ENCODE results near the gene ZFP36L2. TPM values are rescaled to one million over a fixed set of nuclear protein-coding genes. Genes with fewer than 3 reads are reported as not detected.

The ZFP36L2 gene
- total and polyA plus RNA-seq, 9 of the 15 experiments (the other 6 are each of a cell fraction or from before 2014, with no cell fraction given): 4.1 to 60.6 (median 20.3) TPM

DNA sequence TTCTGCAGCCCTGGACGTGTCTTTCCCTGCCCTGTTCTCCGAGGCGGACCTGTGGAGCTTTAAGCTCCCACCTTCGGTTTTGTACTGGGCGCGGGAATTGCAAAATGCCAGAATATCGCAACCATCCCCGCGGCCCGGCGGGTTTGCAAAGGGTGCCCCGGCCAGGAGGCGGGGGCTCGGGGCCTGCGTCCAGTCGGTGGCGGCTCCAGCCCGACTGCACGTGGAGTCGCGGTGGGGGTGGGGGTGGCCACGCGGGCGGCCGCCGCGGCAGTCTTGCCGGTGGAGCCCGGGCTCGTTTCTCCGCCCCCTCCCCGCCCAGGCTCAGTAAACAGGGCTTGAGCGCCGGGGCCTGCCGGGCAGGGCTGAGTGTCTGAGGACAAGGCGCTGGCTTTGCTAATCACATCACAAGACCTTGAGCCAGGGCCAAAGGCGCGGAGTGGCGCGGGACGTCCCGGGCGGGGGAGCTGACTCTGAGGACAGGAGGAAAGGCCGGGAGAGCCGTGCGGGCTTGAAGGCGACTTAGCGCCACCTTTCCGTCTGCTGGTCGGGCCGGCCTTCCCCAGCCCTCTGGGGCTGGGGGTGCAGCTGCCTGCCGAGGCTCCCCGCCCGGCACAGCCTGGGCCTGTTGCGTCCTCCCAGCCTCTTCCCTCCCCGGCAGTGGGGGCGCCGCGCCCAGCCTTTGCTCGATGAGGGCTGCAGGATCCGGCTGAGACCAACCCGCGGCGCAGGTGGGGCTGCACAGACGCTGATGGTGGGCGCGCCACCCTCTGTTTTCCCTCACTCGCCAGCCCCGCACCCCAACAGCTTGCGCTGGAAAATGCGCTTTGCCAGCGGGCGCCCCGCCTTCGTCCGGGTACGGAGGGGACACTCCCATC, 786 bp upstream of the ZFP36L2 start (continued):
- peak; percentile 93 for TF ChIP-seq HMGN3 (IDR thresholded peaks at IDR 0.05; ENCODE audit: borderline replicate concordance, extremely low read depth, insufficient read length, low read depth, low read length)
- TF ChIP-seq TARDBP (IDR thresholded peaks at IDR 0.05): peak; percentile 73
- TF ChIP-seq ZBTB40 (IDR thresholded peaks at IDR 0.05): no peak; the same call in 1 of the 2 replicates
- TF ChIP-seq ZBTB40 (CRISPR knock-in tag; IDR thresholded peaks at IDR 0.05): no peak
- no peak for TF ChIP-seq COPS2 (conservative IDR thresholded peaks at IDR 0.05)
- TF ChIP-seq ZNF134 (CRISPR knock-in tag; conservative IDR thresholded peaks at IDR 0.05): no peak
- no peak for TF ChIP-seq MEF2A (IDR thresholded peaks at IDR 0.05; ENCODE audit: control insufficient read depth, low read depth, low read length)
- TF ChIP-seq ZNF696 (CRISPR knock-in tag; conservative IDR thresholded peaks at IDR 0.05): no peak
- no peak for TF ChIP-seq ARHGAP35 (IDR thresholded peaks at IDR 0.05; ENCODE audit: partially characterized antibody)
- TF ChIP-seq ZNF311 (CRISPR knock-in tag; IDR thresholded peaks at IDR 0.05): no peak
- no peak for TF ChIP-seq IFI16 (CRISPR knock-in tag; IDR thresholded peaks at IDR 0.05)
- no peak for TF ChIP-seq HMG20A (CRISPR knock-in tag; conservative IDR thresholded peaks at IDR 0.05)
- TF ChIP-seq, protein P1, sequence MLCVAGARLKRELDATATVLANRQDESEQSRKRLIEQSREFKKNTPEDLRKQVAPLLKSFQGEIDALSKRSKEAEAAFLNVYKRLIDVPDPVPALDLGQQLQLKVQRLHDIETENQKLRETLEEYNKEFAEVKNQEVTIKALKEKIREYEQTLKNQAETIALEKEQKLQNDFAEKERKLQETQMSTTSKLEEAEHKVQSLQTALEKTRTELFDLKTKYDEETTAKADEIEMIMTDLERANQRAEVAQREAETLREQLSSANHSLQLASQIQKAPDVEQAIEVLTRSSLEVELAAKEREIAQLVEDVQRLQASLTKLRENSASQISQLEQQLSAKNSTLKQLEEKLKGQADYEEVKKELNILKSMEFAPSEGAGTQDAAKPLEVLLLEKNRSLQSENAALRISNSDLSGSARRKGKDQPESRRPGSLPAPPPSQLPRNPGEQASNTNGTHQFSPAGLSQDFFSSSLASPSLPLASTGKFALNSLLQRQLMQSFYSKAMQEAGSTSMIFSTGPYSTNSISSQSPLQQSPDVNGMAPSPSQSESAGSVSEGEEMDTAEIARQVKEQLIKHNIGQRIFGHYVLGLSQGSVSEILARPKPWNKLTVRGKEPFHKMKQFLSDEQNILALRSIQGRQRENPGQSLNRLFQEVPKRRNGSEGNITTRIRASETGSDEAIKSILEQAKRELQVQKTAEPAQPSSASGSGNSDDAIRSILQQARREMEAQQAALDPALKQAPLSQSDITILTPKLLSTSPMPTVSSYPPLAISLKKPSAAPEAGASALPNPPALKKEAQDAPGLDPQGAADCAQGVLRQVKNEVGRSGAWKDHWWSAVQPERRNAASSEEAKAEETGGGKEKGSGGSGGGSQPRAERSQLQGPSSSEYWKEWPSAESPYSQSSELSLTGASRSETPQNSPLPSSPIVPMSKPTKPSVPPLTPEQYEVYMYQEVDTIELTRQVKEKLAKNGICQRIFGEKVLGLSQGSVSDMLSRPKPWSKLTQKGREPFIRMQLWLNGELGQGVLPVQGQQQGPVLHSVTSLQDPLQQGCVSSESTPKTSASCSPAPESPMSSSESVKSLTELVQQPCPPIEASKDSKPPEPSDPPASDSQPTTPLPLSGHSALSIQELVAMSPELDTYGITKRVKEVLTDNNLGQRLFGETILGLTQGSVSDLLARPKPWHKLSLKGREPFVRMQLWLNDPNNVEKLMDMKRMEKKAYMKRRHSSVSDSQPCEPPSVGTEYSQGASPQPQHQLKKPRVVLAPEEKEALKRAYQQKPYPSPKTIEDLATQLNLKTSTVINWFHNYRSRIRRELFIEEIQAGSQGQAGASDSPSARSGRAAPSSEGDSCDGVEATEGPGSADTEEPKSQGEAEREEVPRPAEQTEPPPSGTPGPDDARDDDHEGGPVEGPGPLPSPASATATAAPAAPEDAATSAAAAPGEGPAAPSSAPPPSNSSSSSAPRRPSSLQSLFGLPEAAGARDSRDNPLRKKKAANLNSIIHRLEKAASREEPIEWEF (CRISPR knock-in tag; IDR thresholded peaks at IDR 0.05): no peak
- TF ChIP-seq SMAD4 (CRISPR knock-in tag; conservative IDR thresholded peaks at IDR 0.05): peak; percentile 64

All from K562 (cell line).